Liver (tissue), 9 donors: Measurements from ENCODE around the gene PRKN. TPM values are rescaled to one million over a fixed set of nuclear protein-coding genes. Genes with fewer than 3 reads are reported as not detected.

ENCODE experiments used
- DNase-seq: peaks from one replicate; pipeline ENCODE4 v3.0.0-alpha.2; 2017; ENCODE audit warnings: low spot score
- H3K27ac ChIP-seq, 2 donors: one replicate each; pipeline ENCODE4 v1.7.0; 2013; ENCODE audit warnings: inconsistent platforms in 2 of 2, low read length in 2 of 2, control low read depth in 1 of 2, low read depth in 1 of 2, mild to moderate bottlenecking in 1 of 2
- H3K27me3 ChIP-seq, 4 donors: one replicate each; pipeline versions ENCODE4 v1.6.1 to v1.7.0; 2013; ENCODE audit warnings: low read length in 3 of 4, inconsistent platforms in 1 of 4, mild to moderate bottlenecking in 1 of 4, moderate library complexity in 1 of 4; ENCODE audit not compliant: control insufficient read depth in 4 of 4, insufficient read depth in 4 of 4
- H3K36me3 ChIP-seq, 4 donors: one replicate each; pipeline versions ENCODE4 v1.6.1 to v1.7.0; 2013; ENCODE audit warnings: low read length in 3 of 4, mild to moderate bottlenecking in 3 of 4, low read depth in 1 of 4, moderate library complexity in 1 of 4; ENCODE audit not compliant: control insufficient read depth in 4 of 4, insufficient read depth in 3 of 4
- H3K4me1 ChIP-seq, 4 donors: one replicate each; pipeline versions ENCODE4 v1.6.1 to v1.7.0; 2013; ENCODE audit warnings: low read length in 3 of 4, mild to moderate bottlenecking in 3 of 4, moderate library complexity in 1 of 4; ENCODE audit not compliant: control insufficient read depth in 4 of 4, insufficient read depth in 4 of 4
- H3K4me3 ChIP-seq, 3 donors: one replicate each; pipeline versions ENCODE4 v1.6.1 to v1.7.0; 2013; ENCODE audit warnings: low read length in 3 of 3, control low read depth in 1 of 3, low read depth in 1 of 3, mild to moderate bottlenecking in 1 of 3
- H3K9ac ChIP-seq, 2 donors: one replicate each; pipeline ENCODE4 v1.7.0; 2013; ENCODE audit warnings: low read length in 2 of 2, mild to moderate bottlenecking in 2 of 2, moderate library complexity in 2 of 2, control low read depth in 1 of 2, low read depth in 1 of 2
- H3K9me3 ChIP-seq, 4 donors: one replicate each; pipeline versions ENCODE4 v1.6.1 to v1.7.0; 2013; ENCODE audit warnings: low read length in 3 of 4; ENCODE audit not compliant: control insufficient read depth in 4 of 4
- CTCF ChIP-seq: fragments of 150-350 bp; IDR thresholded peaks from 2 replicates; pipeline ENCODE4 v1.5.1; 2017; ENCODE audit warnings: improper control_type of control experiment, low read depth, low read length; ENCODE audit not compliant: missing input control
- EGR1 ChIP-seq, 2 donors: IDR thresholded peaks; 2 replicates each; pipeline ENCODE4 v1.6.1; 2016 to 2018; ENCODE audit warnings: antibody characterized with exemption in 2 of 2, low read depth in 2 of 2
- FOXA1 ChIP-seq: IDR thresholded peaks from 2 replicates; pipeline ENCODE4 v1.6.1; 2016; ENCODE audit warnings: antibody characterized with exemption
- FOXA2 ChIP-seq: IDR thresholded peaks from 2 replicates; pipeline ENCODE4 v1.6.1; 2016; ENCODE audit warnings: antibody characterized with exemption
- GABPA ChIP-seq, 2 donors: IDR thresholded peaks in 1 of 2; conservative IDR thresholded peaks in 1 of 2; 2 replicates each; pipeline ENCODE4 v1.6.1; 2016; ENCODE audit warnings: antibody characterized with exemption in 2 of 2, mild to moderate bottlenecking in 1 of 2, moderate library complexity in 1 of 2
- HNF4A ChIP-seq, 2 donors: conservative IDR thresholded peaks; 2 replicates each; pipeline ENCODE4 v1.6.1; 2016; ENCODE audit warnings: antibody characterized with exemption in 2 of 2, mild to moderate bottlenecking in 2 of 2
- JUND ChIP-seq, 2 donors: IDR thresholded peaks; 2 replicates each; pipeline ENCODE4 v1.6.1; 2016; ENCODE audit warnings: antibody characterized with exemption in 2 of 2
- MAX ChIP-seq: IDR thresholded peaks from 2 replicates; pipeline ENCODE4 v1.6.1; 2016; ENCODE audit warnings: antibody characterized with exemption
- NR2F2 ChIP-seq: IDR thresholded peaks from 2 replicates; pipeline ENCODE4 v1.6.1; 2016; ENCODE audit warnings: antibody characterized with exemption
- RAD21 ChIP-seq, 2 donors: IDR thresholded peaks; 2 replicates each; pipeline ENCODE4 v1.6.1; 2016; ENCODE audit warnings: antibody characterized with exemption in 2 of 2, mild to moderate bottlenecking in 2 of 2
- RXRA ChIP-seq, 2 donors: IDR thresholded peaks; 2 replicates each; pipeline ENCODE4 v1.6.1; 2017 to 2018; ENCODE audit warnings: antibody characterized with exemption in 2 of 2, mild to moderate bottlenecking in 1 of 2
- SP1 ChIP-seq: IDR thresholded peaks from 2 replicates; pipeline ENCODE4 v1.6.1; 2018; ENCODE audit warnings: antibody characterized with exemption, mild to moderate bottlenecking
- TAF1 ChIP-seq: conservative IDR thresholded peaks from 2 replicates; pipeline ENCODE4 v1.6.1; 2016; ENCODE audit warnings: antibody characterized with exemption, mild to moderate bottlenecking
- YY1 ChIP-seq: IDR thresholded peaks from 2 replicates; pipeline ENCODE4 v1.6.1; 2016; ENCODE audit warnings: antibody characterized with exemption, mild to moderate bottlenecking
- ZBTB33 ChIP-seq: IDR thresholded peaks from 2 replicates; pipeline ENCODE4 v1.6.1; 2016; ENCODE audit warnings: antibody characterized with exemption
- WGBS: extraction: QIAGEN DNeasy Blood & Tissue Kit; methylation state at CpG from one replicate; pipeline ENCODE4 v1.1.7; 2013; 5-methylcytosine and 5-hydroxymethylcytosine counted together
- polyA plus RNA-seq, 2 donors: library from polyadenylated mRNA; stranded (reverse) in 1 of 2; unstranded in 1 of 2; fragments of 200-250 nt in 1 of 2; fragments of >200 nt in 1 of 2; fragmentation: Nextera tagmentation in 1 of 2; extraction: Ambion mirVana in 1 of 2; gene quantifications; one replicate each; pipeline versions ENCODE4 v1.2.1 to v1.2.3, GENCODE V29; 2013 to 2015
- total RNA-seq, 2 donors: library from RNA; depleted of rRNA; stranded (reverse); fragments of >200 nt; gene quantifications; one replicate each; pipeline ENCODE4 v1.2.3, GENCODE V29; 2014
- donor health status: healthy.
- donor health status: healthy.
- donor health status: healthy.
- donor health status: healthy.
- donor health status: healthy.

Gene PRKN
- total and polyA plus RNA-seq, 4 donors: 0.47 to 4.1 (median 3.2) TPM

GRCh38 chr6:161303628-161304340 is 1423.8 kb downstream of the PRKN start (continued):
- TF ChIP-seq ZBTB33: no peak
- TF ChIP-seq HNF4A (conservative IDR thresholded peaks at IDR 0.05): no peak
- no peak for TF ChIP-seq YY1
- TF ChIP-seq SP1: no peak
- TF ChIP-seq JUND (IDR thresholded peaks at IDR 0.05): no peak
- no peak for TF ChIP-seq RXRA (IDR thresholded peaks at IDR 0.05)
- no peak for TF ChIP-seq RAD21 (IDR thresholded peaks at IDR 0.05)
- no peak for TF ChIP-seq TAF1
- TF ChIP-seq FOXA1: no peak
- TF ChIP-seq EGR1 (IDR thresholded peaks at IDR 0.05; ENCODE audit: low read depth in 2 of 2): no peak

- TF ChIP-seq EGR1 (IDR thresholded peaks at IDR 0.05; ENCODE audit: low read depth in 2 of 2) (no peak), CTCF (no peak), GABPA (IDR thresholded peaks at IDR 0.05 in 1 of 2, conservative IDR thresholded peaks at IDR 0.05 in 1 of 2) (no peak)
- no peaks in the 10 kb centered on the region for H3K9me3 ChIP-seq
- H3K4me3 ChIP-seq: no peak overlapping the region
- no peak overlapping the region for H3K9ac ChIP-seq
- H3K4me1 ChIP-seq: no peaks in the 10 kb centered on the region
- H3K27ac ChIP-seq: no peak overlapping the region
- 79% methylated on average over 6 of the region's 6 CpGs for WGBS
- DNase-seq: no peak
- H3K36me3 ChIP-seq: no peaks in the 10 kb centered on the region
- no peaks in the 10 kb centered on the region for H3K27me3 ChIP-seq
These were observed 1424.6 kb downstream of the PRKN start for GRCh38 chr6:161302949-161303348.

GRCh38 chr6:161301338-161301737 is 1426.2 kb downstream of the PRKN start:
- Histone ChIP-seq H3K36me3 (no peaks in the 10 kb centered on the region), H3K27me3 (no peaks in the 10 kb centered on the region), H3K27ac (no peak overlapping the region), H3K4me3 (no peak overlapping the region), H3K4me1 (no peaks in the 10 kb centered on the region), H3K9ac (no peak overlapping the region), H3K9me3 (no peaks in the 10 kb centered on the region)
- no peak for DNase-seq
- WGBS: 38% methylated on average over 2 of the region's 2 CpGs
- no peak for TF ChIP-seq FOXA2
- no peak for TF ChIP-seq ZBTB33
- no peak for TF ChIP-seq NR2F2
- TF ChIP-seq GABPA (IDR thresholded peaks at IDR 0.05 in 1 of 2, conservative IDR thresholded peaks at IDR 0.05 in 1 of 2): no peak
- TF ChIP-seq RXRA (IDR thresholded peaks at IDR 0.05): no peak
- TF ChIP-seq SP1: no peak
- TF ChIP-seq FOXA1: no peak
- no peak for TF ChIP-seq YY1
- TF ChIP-seq JUND (IDR thresholded peaks at IDR 0.05): no peak
- TF ChIP-seq MAX: no peak
